Epithelial cell of esophagus (primary cell): ENCODE measurements around the gene GALNT1.
A peak's percentile ranks its signal among the peaks of the same experiment; 100 is the strongest.

Experiments used
- DNase-seq: peaks from one replicate; pipeline ENCODE4 v3.0.0; 2010; ENCODE audit warnings: low read depth
- H3K4me3 ChIP-seq: 2 replicates; pipeline ENCODE4 v1.5.1; 2011; ENCODE audit warnings: mild to moderate bottlenecking, low read length, control low read depth
- CTCF ChIP-seq: IDR thresholded peaks from 2 replicates; pipeline ENCODE4 v1.5.1; 2011; ENCODE audit warnings: low read depth, mild to moderate bottlenecking, low read length, control low read depth, inconsistent platforms; ENCODE audit not compliant: insufficient read depth; ENCODE audit errors: missing control alignments

The GALNT1 gene

DNA sequence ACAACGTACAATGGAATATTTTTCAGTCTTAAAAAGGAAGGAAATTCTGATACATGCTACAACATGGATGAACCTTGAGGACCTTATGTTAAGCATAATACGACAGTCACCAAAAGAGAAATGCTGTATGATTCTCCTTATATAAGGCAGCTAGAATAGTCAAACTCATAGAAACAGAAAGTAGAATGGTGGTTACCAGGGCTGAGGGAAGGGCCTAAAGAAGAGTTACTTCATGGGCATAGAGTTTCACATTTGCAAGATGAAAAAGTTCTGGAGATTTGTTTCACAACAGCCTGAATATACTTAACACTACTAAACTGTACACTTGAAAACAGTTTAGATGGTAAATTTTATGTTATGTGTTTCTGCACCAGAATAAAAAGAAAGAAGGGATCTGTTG, 113.3 kb downstream of the GALNT1 start:
- DNase-seq = no peak
- H3K4me3 ChIP-seq = no peak overlapping the region
- TF ChIP-seq CTCF = no peak

DNA sequence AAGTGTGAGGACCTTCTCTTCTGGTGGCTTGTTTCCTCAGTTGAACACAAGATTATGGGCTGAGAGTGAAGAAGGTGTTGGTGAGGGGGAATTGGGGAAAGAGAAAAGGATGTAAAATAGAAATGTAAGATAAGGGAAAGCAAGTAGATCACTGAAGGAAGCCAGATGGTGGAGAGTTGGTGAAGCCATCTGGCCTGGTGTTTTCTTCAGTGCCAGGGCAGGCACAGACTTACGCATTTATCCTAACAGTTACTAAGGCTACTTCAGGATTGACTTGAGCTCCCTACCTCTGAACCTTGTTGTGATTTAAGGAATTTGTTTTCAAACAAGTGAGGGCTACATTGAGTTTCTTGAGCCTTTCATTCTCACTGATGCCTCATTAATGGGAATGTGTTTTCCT, 113.8 kb downstream of the GALNT1 start:
- no peak for TF ChIP-seq CTCF
- no peak overlapping the region for H3K4me3 ChIP-seq
- no peak for DNase-seq

DNA sequence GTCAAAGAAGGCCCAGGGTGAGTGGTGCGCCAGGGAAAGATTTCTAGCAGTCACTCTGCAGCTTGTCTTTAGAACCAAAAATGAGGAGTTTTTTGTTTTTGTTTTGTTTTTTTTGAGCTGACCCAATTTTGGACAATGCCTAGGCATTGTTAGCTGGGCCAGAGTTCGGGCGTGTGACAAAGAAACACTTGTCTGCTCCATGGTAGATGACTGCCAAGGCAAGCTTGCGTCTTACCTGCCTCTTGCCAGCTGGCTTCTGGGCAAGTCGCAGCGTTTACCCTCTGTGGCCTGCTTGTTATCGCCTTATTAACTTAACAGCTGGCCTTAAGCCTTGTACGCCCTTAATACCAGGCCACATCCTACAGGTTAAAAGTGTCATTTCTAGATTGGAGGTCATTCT, 114.3 kb downstream of the GALNT1 start:
- DNase-seq = no peak
- no peak for TF ChIP-seq CTCF
- H3K4me3 ChIP-seq = no peak overlapping the region

DNA sequence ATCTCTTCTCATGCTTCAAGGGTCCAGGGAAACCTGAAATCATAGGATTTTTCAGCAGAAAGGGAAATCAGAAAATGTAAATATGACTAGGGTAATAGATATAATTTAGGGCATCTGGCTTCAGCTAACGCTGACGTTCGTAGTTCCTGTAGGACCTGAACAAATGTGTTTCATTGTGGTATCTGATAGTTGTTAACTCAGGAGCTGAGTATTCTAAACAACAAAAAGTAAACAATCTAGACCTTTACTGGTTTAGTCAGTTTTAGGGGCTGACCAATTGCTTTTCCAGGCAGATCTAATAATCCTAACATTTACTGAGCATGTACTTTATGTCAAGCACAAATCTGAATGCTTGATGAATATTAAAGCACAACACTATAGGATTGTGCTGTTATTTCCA, 114.8 kb downstream of the GALNT1 start:
- DNase-seq = no peak

DNA sequence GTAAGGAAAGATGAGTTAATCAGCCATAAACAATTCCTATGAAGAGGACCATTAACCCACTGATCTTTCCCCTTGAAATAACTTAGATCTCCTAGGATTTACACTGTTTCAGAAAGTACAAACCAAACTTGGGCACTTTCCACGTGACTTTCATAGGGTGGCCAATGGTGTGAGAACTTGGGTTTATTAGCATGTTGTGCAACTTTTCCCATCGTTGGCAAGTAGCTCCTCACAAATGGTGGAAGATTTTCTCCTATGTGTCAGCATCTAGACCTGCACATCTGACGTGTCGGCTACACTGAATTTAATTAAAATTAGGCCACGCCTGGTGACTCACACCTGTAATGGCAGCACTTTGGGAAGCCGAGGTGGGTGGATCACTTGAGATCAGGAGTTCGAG, 116.3 kb downstream of the GALNT1 start:
- TF ChIP-seq CTCF = no peak
- DNase-seq = peak; percentile 62

More for the DNA sequence above, 114.8 kb downstream of the GALNT1 start:
- no peak overlapping the region for H3K4me3 ChIP-seq
- TF ChIP-seq CTCF = no peak

GRCh38 chr18:35703043-35703688, 121.6 kb downstream of the GALNT1 start:
- no peak for TF ChIP-seq CTCF
- peak; percentile 34 for DNase-seq
- H3K4me3 ChIP-seq = no peak overlapping the region

More for the DNA sequence above, 116.3 kb downstream of the GALNT1 start:
- H3K4me3 ChIP-seq = no peak overlapping the region

- no peak for TF ChIP-seq CTCF
- no peak overlapping the region for H3K4me3 ChIP-seq
- no peak for DNase-seq
Measured at GRCh38 chr18:35705988-35706387, 124.4 kb downstream of the GALNT1 start.
